NCI-H2227 (cell line): Measurements from ENCODE around the gene TRIM2.
"Not testable (repeated sequence)": the region's sequence is repeated elsewhere in the genome, so short reads cannot be mapped to it uniquely, and the experiment has no call there.

Experiments
- DNase-seq: peaks from one replicate; lab custom pipeline; 2025; ENCODE audit not compliant: unreplicated experiment; lab: John Stamatoyannopoulos, UW

TRIM2 gene

DNA sequence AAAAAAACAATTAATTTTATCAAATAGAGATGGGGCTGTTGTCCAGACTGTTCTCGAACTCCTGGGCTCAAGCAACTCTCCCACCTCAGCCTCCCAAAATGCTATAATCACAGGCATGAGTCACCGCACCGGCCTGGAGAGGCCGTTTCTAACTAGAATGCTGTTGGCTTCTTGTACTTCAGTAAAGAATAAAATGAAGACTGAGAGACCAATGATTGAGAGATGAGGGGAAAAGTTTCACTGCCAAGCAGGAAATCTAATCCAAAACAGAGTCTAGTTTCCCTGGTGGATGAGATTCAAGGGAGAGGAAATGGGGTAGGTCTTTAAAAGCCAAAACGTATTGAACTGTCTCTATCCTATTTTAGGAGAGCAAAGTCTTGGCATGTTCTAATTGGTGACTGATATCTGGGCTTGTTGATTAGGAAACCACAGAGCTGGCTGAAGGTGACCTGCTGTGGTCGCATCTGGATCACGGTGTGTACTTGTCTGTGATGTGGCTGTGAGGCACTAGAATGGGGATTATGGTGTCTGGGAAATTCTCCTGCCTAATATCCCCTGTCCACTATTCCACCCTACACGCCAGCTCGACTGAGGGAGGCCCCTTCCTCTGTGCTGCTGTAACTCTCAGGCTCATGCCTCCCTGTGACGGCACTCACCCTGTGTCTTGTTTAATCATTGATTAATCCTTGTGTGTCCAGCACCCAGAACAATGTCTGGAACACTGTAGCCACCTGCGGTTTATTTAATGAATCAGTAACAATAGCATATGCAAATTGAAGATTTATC is 15.0 kb upstream of the TRIM2 start:
- DNase-seq, result no peak

- no peak for DNase-seq
Measured at GRCh38 chr4:153191795-153192363, 12.4 kb upstream of the TRIM2 start.

GRCh38 chr4:153197301-153197700 is 6.9 kb upstream of the TRIM2 start:
- no peak for DNase-seq

DNA sequence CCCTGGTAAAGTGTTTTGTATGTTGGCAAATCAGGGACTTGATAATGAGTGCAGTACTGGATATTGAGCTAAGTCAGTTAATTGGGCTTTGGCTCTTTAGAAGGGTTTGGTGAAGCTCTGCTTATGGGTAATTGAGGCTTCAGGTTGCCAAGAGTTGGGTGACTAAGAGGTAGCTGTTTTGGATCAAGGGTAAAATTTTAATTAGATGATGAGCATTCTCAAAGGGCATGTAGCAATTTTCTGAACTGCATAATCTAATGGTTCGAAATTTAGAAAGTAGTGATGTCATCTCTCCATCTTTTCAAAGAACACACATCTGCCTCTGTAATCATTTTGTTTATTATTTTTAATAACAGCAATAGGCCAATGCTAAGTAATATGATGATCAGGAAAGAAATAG is 5.5 kb upstream of the TRIM2 start:
- no peak for DNase-seq

DNA sequence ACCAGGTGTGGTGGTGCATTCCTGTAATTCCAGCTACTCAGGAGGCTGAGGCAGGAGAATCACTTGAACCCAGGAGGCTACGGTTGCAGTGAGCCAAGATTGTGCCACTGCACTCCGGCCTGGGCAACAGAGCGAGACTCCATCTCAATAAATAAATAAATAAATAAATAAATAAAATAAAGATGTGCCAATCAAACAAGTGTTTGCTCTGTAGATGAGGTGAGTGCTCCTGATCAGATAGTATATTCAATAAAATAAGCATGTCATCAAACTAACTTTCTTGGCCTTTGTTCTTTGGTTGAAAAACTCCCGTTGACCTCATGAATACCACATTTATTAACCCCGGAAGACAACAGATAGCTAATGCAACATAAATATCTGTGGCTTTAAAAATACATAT is 497 bp upstream of the TRIM2 start:
- DNase-seq, result not testable (repeated sequence)

DNA sequence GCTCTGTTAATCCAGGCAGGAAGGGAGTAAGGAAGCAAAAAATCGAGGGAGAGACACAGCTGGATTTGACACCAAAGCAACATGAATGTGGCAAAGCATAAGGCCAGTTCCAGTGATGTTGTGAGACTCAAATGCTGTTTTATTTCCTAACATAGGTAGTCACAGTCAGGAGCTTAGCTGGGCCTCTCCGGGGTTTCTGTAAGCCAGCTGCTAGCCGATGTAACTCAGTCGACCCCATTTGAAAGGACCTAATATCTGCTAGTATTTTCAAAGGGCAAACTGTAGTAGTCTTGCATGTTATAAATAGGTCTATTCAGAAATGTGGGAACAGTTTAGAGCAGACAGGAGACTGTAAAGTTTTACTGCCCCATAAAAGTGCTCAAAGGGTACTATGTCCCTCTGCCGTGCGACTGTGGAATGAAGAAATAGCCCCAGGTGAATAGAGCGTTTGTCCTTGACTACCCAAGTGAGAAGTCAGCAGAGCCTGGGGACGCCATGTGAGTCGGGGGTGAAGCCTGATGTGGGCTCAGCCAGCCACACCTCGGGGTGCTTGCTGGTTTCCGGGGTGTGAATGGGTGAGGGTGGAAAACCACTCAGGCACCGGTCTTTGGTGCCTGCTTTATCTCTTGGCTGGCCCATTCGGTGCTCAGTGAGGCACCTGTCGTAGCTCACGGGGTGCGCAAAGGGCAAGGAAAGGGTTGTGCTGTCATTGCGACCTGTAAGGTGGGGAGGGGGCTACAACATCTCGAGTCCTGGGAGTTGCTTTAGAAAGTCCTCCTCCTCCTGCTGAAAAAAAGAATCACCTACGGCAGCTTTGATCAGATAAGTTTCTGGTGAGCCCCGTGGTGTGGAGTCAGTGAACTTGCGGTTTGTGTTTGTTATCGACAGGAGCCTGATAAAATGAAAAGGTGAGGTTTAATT is 745 bp downstream of the TRIM2 start:
- DNase-seq, result no peak

DNA sequence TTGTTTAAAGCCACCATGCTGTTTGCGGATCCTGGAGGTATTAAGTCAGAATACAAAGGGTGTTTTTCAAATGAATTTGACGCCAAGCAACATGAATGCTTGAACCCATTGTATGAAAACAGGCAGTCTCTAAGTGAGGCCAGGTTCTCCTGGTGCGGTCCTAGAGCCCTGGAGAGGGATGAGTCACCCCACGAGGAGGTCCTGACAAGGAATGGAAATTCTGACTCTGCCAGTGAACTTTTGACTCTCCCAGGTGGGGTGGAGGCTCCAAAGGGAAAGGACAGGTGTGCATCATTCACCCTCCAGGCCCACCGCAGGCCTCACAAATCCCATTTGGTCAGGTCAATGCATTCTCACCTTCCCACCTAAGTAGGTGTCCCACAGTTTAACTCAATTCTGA is 1.5 kb downstream of the TRIM2 start:
- DNase-seq, result no peak

DNA sequence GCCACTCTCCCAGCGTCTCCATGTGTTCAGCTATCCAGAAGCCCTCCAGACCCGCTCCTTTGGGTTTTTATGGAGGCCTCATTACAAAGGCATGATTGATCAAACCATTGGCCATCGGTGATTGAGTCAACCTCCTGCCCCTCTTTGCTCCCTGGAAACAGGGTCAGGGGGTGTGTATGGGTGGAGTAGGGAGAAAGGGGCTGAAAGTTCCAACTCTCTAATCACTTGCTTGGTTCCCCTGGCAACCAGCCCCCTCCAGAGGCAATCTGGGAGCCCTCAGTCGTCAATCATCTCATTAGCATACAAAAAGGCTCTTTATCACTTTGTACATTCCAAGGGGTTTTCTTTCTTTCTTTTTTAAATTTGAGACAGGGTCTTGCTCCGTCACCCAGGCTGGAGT is 2.3 kb downstream of the TRIM2 start:
- no peak for DNase-seq

DNA sequence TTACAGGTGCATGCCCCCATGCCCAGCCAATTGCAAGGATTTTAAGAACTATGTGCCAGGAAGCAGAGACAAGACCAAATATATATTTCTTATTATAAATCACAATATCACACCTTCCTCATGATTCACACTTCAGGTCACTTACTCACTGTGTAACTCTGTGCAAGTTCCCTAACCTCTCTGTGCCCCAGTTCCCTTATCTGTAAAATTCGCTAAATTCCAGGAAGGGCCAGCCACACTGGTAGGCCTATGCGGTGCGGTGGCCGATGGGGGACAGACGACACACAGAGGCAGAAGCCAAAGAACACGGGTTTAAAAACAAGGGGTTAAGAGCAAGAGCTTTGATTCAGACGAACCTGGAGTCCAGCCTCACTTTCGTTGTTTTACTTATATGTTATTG is 2.8 kb downstream of the TRIM2 start:
- no peak for DNase-seq

GRCh38 chr4:153207567-153207966 is 3.3 kb downstream of the TRIM2 start:
- DNase-seq, result peak; percentile 19

- DNase-seq, result no peak
Measured at GRCh38 chr4:153209410-153209809, 5.2 kb downstream of the TRIM2 start.

DNA sequence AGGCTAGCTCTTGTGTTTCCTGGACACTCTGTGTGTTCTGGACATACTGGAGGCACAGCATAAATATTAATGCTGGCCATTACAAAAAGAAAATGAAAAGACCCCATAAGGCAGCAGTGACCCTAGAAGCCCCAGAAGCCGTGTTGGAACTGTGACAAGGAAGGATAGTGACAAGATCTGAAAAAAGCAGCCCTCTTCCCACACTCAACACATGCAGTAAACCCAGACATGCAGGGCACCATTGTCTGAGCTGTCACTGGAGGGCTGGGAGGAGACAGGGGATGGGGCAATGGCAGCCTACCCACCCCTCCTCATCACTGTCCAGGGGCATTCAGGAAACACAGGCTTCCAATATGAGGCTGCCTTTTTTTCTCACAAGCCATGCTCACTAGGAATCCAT is 6.5 kb downstream of the TRIM2 start:
- no peak for DNase-seq

GRCh38 chr4:153211986-153212728 is 7.9 kb downstream of the TRIM2 start:
- no peak for DNase-seq

DNA sequence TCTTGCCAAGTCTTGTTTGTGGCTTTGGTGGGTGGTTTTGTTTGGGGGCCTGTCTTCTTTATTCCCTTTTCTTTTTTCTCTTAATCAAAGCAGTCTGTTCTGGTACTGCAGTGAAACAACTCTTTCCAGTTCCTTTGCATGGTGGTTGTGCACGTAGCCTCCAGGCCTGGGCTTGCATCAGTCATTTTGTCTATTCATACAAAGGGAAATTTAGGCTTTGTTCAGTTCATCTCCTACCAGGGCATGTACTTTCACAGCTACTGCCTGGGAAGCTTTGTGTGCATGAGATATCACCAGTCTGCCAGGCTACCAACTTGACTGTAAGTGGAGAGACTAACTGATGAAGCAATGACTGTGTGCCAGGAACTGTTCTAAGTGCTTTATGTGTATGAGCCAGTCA is 8.5 kb downstream of the TRIM2 start:
- no peak for DNase-seq

DNA sequence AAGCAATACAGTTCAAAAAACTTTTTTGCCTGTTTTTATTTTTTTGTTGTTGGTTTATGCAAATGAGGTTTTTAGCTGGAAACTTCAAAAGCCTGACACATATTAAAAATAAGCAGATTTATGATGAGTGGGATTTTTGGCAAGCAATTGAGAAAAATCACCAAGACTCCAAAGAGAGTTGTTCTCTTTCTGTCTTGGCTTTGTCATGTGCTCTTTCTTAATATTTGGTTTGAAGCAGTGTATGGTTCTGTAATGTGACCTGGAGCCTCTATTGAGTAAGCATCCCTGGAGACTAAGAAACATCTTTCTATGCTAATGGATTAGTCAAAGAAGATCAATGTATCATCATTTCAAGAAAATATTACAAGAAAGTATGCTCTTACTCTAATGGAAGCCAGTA is 11.7 kb downstream of the TRIM2 start:
- DNase-seq, result no peak

- DNase-seq, result no peak
Measured at GRCh38 chr4:153216546-153216945, 12.3 kb downstream of the TRIM2 start.

- DNase-seq, result no peak
Measured at GRCh38 chr4:153217440-153217839, 13.2 kb downstream of the TRIM2 start.

DNA sequence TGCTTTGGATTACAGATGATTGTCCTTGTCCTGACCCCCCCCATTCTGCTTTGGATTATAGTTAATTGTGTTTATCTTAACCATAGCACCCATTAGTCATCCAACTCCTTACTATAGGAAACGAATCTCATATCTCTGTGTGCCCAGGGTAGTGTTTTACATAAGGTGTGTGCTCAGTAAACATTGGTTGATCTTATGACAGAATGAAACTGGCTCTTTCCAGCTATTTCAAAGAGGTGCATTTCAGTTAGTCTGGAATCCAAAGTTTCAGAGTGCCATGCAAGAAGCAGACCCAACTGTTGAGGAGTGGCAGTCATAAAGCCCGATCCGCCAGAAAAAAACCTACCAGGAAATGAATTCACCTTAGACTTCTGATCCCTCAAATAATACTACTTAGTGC is 14.7 kb downstream of the TRIM2 start:
- no peak for DNase-seq

DNA sequence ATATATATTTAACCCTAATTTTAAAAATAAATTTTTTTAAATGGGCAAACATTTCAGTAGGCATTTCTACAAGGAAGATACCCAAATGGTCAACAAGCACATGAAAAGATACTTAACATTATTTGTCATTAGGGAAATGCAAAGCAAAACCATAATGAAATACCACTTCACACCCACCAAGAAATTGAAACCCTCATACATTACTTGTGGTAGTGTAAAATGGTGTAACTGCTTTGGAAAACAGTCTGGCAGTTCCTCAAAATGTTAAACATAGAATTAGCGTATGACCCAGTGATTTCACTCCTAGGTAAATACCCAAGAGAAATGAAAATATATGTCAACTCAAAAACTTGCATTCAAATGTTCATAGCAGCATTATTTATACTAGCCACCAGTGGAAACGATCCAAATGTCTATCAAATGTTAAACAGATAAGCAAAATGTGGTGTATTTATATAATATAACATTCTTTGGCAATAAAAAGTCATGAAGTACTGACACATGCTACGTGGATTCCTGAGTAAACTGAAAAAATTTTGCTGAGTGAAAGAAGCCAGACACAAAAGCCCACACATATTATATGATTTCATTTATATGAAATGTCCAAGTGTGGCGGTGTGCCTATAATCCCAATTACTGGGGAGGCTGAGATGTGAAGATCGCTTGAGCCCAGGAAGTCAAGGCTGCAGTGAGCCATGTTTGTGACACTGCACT is 16.6 kb downstream of the TRIM2 start:
- DNase-seq, result no peak
